WTC11 (cell line): ENCODE measurements around the gene PET100. TPM values are rescaled to one million over a fixed set of nuclear protein-coding genes. Genes with fewer than 3 reads are reported as not detected.

Experiments
- ATAC-seq: fragments of 200-7000 bp; cut with Tn5 transposase; 2 replicates; pipeline ENCODE4 v1.10.0; 2021; ENCODE audit warnings: mild to moderate bottlenecking, moderate library complexity
- CTCF ChIA-PET: fragments of 300-600 bp; sonication (Branson Sonifier 250); formaldehyde crosslinking; loops from one replicate; lab custom pipeline; 2021; ENCODE audit warnings: antibody characterized with exemption; lab: Charles Lee
- POLR2A ChIA-PET: fragments of 350-600 bp; sonication (Branson Sonifier 250); formaldehyde crosslinking; loops from one replicate; lab custom pipeline; 2021; ENCODE audit warnings: antibody characterized with exemption; lab: Charles Lee
- DNase-seq: peaks from one replicate; pipeline ENCODE4 v3.0.0; 2021; ENCODE audit warnings: low spot score
- H3K27ac Mint-ChIP-seq: 2 replicates; pipeline ENCODE4 v1.8.0; 2021; ENCODE audit warnings: mixed read lengths
- H3K27me3 Mint-ChIP-seq: 2 replicates; pipeline ENCODE4 v1.8.0; 2021; ENCODE audit warnings: low read depth, mild to moderate bottlenecking, moderate library complexity, mixed read lengths
- H3K36me3 Mint-ChIP-seq: 2 replicates; pipeline ENCODE4 v1.8.0; 2021; ENCODE audit warnings: mixed read lengths
- H3K4me1 Mint-ChIP-seq: 2 replicates; pipeline ENCODE4 v1.8.0; 2022; ENCODE audit warnings: mixed read lengths
- H3K4me3 Mint-ChIP-seq: 2 replicates; pipeline ENCODE4 v1.8.0; 2021; ENCODE audit warnings: mild to moderate bottlenecking, moderate library complexity, mixed read lengths
- H3K9me3 Mint-ChIP-seq: 2 replicates; pipeline ENCODE4 v1.8.0; 2021; ENCODE audit warnings: mixed read lengths
- ARID4B ChIP-seq: sonication (generic); formaldehyde crosslinking; IDR thresholded peaks from 2 replicates; pipeline ENCODE4 v1.8.0; 2023; ENCODE audit warnings: missing genetic modification reagents, mild to moderate bottlenecking, borderline replicate concordance
- CREM ChIP-seq: sonication (generic); formaldehyde crosslinking; IDR thresholded peaks from 2 replicates; pipeline ENCODE4 v1.8.1; 2022; ENCODE audit warnings: mild to moderate bottlenecking, missing genetic modification reagents, moderate library complexity
- FOXK1 ChIP-seq: sonication (generic); formaldehyde crosslinking; IDR thresholded peaks from 2 replicates; pipeline ENCODE4 v1.8.0; 2022; ENCODE audit warnings: mild to moderate bottlenecking, moderate library complexity, missing genetic modification reagents
- MXD4 ChIP-seq: fragments of 250-450 bp; sonication (Bioruptor Pico); IDR thresholded peaks from 2 replicates; pipeline ENCODE4 v1.8.0; 2021; ENCODE audit warnings: mild to moderate bottlenecking, moderate library complexity, borderline replicate concordance
- MYBL2 ChIP-seq: sonication (generic); formaldehyde crosslinking; IDR thresholded peaks from 2 replicates; pipeline ENCODE4 v1.8.1; 2023; ENCODE audit warnings: mild to moderate bottlenecking, moderate library complexity, missing genetic modification reagents
- RORB ChIP-seq: fragments of 250-450 bp; sonication (Bioruptor Pico); IDR thresholded peaks from 2 replicates; pipeline ENCODE4 v1.9.0; 2021; ENCODE audit warnings: mild to moderate bottlenecking
- SP1 ChIP-seq: sonication (generic); formaldehyde crosslinking; conservative IDR thresholded peaks from 2 replicates; pipeline ENCODE4 v1.8.1; 2022; ENCODE audit warnings: missing genetic modification reagents
- STAT6 ChIP-seq: sonication (generic); formaldehyde crosslinking; conservative IDR thresholded peaks from 2 replicates; pipeline ENCODE4 v1.8.1; 2023; ENCODE audit warnings: mild to moderate bottlenecking, low read depth, missing genetic modification reagents, moderate library complexity
- ZNF232 ChIP-seq: sonication (generic); formaldehyde crosslinking; IDR thresholded peaks from 2 replicates; pipeline ENCODE4 v1.8.0; 2022; ENCODE audit warnings: mild to moderate bottlenecking, missing genetic modification reagents
- ZNF263 ChIP-seq: sonication (generic); formaldehyde crosslinking; IDR thresholded peaks from 2 replicates; pipeline ENCODE4 v1.8.1; 2022; ENCODE audit warnings: low read depth, mild to moderate bottlenecking, moderate library complexity, missing genetic modification reagents
- ZNF423 ChIP-seq: fragments of 250-450 bp; sonication (Bioruptor Pico); IDR thresholded peaks from 2 replicates; pipeline ENCODE4 v2.1.2; 2022; ENCODE audit warnings: mild to moderate bottlenecking, moderate library complexity
- ZNF425 ChIP-seq: fragments of 250-450 bp; sonication (Bioruptor Pico); conservative IDR thresholded peaks from 2 replicates; pipeline ENCODE4 v1.9.0; 2021; ENCODE audit warnings: mild to moderate bottlenecking
- total RNA-seq: library from RNA; stranded (reverse); gene quantifications from 3 replicates; pipeline ENCODE4 v1.2.3, GENCODE V29; 2021
- TF ChIP-seq, protein P1 (sequence below): sonication (generic); formaldehyde crosslinking; IDR thresholded peaks from 2 replicates; pipeline ENCODE4 v1.8.1; 2022; ENCODE audit warnings: mild to moderate bottlenecking, missing genetic modification reagents, moderate library complexity, borderline replicate concordance
- TF ChIP-seq, protein P2 (sequence below): sonication (generic); formaldehyde crosslinking; IDR thresholded peaks from 2 replicates; pipeline ENCODE4 v1.8.1; 2022; ENCODE audit warnings: low read depth, missing genetic modification reagents, borderline replicate concordance
- TF ChIP-seq, protein P3 (sequence below): sonication (generic); formaldehyde crosslinking; IDR thresholded peaks from 2 replicates; pipeline ENCODE4 v1.8.1; 2023; ENCODE audit warnings: mild to moderate bottlenecking, missing genetic modification reagents, borderline replicate concordance

The PET100 gene
- total RNA-seq, 1 experiment from 2014 or later: 111 TPM

DNA sequence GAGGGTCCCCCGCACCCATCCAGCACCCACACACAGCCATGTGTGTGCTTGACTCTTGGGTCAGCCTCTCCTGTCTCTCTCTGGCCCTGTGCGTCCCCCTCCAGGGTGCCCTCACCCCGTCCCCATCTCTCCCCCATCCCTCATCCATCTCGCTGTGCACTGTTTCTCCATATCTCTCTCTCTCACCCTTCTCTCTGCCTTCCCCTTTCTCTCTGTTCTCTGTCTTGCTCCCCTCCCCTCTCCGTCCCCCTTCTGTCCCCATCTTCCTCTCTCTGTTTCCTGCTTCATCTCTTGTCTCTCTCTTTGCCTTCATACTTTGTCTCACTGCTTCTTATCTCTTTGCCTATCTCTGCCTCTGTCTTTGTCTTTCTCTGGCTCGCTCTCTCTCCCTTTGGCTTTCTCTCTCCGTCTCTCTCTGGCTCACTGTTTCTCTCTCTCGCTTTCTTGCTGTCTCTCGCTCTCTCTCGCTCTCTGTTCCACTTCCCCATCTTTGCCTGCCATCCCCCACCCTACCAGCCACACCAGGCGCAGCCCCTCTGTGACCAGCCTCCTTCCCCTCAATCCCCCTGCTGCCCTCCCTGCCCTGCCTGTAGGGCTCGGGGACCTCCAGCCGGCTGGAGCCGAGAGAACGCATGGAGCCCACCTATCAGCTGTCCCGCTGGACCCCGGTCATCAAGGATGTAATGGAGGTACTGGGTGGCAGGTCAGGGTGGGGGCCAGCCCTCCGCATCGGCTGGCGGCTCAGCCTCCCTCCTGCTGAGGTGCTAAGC, 16.2 kb downstream of the PET100 start:
- POLR2A ChIA-PET: no interaction called here
- peaks cover 7% of the 10 kb centered on the region for H3K27me3 Mint-ChIP-seq
- H3K9me3 Mint-ChIP-seq: no peaks in the 10 kb centered on the region
- H3K36me3 Mint-ChIP-seq: no peaks in the 10 kb centered on the region
- TF ChIP-seq ARID4B (CRISPR knock-in tag): no peak
- TF ChIP-seq STAT6 (CRISPR knock-in tag): no peak
- no peak for TF ChIP-seq ZNF423 (CRISPR knock-in tag)
- TF ChIP-seq MYBL2 (CRISPR knock-in tag): no peak
- TF ChIP-seq RORB (CRISPR knock-in tag): no peak
- TF ChIP-seq, protein P1, sequence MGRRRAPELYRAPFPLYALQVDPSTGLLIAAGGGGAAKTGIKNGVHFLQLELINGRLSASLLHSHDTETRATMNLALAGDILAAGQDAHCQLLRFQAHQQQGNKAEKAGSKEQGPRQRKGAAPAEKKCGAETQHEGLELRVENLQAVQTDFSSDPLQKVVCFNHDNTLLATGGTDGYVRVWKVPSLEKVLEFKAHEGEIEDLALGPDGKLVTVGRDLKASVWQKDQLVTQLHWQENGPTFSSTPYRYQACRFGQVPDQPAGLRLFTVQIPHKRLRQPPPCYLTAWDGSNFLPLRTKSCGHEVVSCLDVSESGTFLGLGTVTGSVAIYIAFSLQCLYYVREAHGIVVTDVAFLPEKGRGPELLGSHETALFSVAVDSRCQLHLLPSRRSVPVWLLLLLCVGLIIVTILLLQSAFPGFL (CRISPR knock-in tag): no peak
- no peak for TF ChIP-seq FOXK1
- no peak for TF ChIP-seq CREM (CRISPR knock-in tag)
- TF ChIP-seq, protein P2, sequence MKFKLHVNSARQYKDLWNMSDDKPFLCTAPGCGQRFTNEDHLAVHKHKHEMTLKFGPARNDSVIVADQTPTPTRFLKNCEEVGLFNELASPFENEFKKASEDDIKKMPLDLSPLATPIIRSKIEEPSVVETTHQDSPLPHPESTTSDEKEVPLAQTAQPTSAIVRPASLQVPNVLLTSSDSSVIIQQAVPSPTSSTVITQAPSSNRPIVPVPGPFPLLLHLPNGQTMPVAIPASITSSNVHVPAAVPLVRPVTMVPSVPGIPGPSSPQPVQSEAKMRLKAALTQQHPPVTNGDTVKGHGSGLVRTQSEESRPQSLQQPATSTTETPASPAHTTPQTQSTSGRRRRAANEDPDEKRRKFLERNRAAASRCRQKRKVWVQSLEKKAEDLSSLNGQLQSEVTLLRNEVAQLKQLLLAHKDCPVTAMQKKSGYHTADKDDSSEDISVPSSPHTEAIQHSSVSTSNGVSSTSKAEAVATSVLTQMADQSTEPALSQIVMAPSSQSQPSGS: no peak
- TF ChIP-seq ZNF425 (CRISPR knock-in tag): no peak
- no peak for TF ChIP-seq ZNF232 (CRISPR knock-in tag)
- TF ChIP-seq MXD4 (CRISPR knock-in tag): no peak
- no peak for TF ChIP-seq SP1 (CRISPR knock-in tag)
- TF ChIP-seq ZNF263: no peak
- TF ChIP-seq, protein P3, sequence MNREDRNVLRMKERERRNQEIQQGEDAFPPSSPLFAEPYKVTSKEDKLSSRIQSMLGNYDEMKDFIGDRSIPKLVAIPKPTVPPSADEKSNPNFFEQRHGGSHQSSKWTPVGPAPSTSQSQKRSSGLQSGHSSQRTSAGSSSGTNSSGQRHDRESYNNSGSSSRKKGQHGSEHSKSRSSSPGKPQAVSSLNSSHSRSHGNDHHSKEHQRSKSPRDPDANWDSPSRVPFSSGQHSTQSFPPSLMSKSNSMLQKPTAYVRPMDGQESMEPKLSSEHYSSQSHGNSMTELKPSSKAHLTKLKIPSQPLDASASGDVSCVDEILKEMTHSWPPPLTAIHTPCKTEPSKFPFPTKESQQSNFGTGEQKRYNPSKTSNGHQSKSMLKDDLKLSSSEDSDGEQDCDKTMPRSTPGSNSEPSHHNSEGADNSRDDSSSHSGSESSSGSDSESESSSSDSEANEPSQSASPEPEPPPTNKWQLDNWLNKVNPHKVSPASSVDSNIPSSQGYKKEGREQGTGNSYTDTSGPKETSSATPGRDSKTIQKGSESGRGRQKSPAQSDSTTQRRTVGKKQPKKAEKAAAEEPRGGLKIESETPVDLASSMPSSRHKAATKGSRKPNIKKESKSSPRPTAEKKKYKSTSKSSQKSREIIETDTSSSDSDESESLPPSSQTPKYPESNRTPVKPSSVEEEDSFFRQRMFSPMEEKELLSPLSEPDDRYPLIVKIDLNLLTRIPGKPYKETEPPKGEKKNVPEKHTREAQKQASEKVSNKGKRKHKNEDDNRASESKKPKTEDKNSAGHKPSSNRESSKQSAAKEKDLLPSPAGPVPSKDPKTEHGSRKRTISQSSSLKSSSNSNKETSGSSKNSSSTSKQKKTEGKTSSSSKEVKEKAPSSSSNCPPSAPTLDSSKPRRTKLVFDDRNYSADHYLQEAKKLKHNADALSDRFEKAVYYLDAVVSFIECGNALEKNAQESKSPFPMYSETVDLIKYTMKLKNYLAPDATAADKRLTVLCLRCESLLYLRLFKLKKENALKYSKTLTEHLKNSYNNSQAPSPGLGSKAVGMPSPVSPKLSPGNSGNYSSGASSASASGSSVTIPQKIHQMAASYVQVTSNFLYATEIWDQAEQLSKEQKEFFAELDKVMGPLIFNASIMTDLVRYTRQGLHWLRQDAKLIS (CRISPR knock-in tag): no peak
- DNase-seq (no peak), ATAC-seq (no peak)
- CTCF ChIA-PET: no interaction called here
- H3K27ac Mint-ChIP-seq: no peak overlapping the region
- H3K4me1 Mint-ChIP-seq: no peaks in the 10 kb centered on the region
- H3K4me3 Mint-ChIP-seq: no peak overlapping the region
